ENCODE measurements around the gene SLIT3.

- TF ChIP-seq CTCF (IDR thresholded peaks at IDR 0.05) = no peak
- TF ChIP-seq POLR2A (IDR thresholded peaks at IDR 0.05) = no peak
- TF ChIP-seq POLR2AphosphoS5 (IDR thresholded peaks at IDR 0.05) = no peak
Measured at GRCh38 chr5:168964182-168964581, 336.8 kb downstream of the SLIT3 start.

Data from suprapubic skin (tissue), 4 donors.